Measurements from ENCODE around the gene CTRB1. TPM values are rescaled to one million over a fixed set of nuclear protein-coding genes. Genes with fewer than 3 reads are reported as not detected.

Gene CTRB1
- total RNA-seq, 1 donor from 2014 or later, result not detected

DNA sequence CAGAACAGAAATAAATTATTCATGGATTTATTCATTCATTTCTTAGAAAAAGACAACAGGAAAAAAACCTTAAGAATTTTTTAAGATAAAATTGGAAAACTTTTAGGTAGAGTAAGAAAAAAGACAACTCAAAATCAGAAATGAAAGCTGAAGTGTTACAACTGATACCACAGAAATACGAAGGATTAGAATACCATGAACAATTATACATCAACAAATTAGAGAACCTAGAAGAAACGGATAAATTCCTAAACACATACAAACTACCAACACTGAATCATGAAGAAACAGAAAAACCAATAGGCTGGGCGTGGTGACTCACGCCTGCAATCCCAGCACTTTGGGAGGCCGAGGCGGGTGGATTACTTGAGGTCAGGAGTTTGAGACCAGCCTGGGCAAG lies 39.6 kb upstream of the CTRB1 start:
- Mint-ChIP-seq H3K27ac (ENCODE audit: unreplicated experiment) (no peak overlapping the region), H3K4me1 (ENCODE audit: unreplicated experiment) (no peaks in the 10 kb centered on the region), H3K36me3 (ENCODE audit: low read depth, unreplicated experiment) (peaks cover 10% of the 10 kb centered on the region), H3K27me3 (ENCODE audit: unreplicated experiment) (peaks cover 2% of the 10 kb centered on the region), H3K4me3 (ENCODE audit: unreplicated experiment) (no peak overlapping the region), H3K9me3 (ENCODE audit: unreplicated experiment) (peaks cover 4% of the 10 kb centered on the region)
- TF ChIP-seq, protein P1, sequence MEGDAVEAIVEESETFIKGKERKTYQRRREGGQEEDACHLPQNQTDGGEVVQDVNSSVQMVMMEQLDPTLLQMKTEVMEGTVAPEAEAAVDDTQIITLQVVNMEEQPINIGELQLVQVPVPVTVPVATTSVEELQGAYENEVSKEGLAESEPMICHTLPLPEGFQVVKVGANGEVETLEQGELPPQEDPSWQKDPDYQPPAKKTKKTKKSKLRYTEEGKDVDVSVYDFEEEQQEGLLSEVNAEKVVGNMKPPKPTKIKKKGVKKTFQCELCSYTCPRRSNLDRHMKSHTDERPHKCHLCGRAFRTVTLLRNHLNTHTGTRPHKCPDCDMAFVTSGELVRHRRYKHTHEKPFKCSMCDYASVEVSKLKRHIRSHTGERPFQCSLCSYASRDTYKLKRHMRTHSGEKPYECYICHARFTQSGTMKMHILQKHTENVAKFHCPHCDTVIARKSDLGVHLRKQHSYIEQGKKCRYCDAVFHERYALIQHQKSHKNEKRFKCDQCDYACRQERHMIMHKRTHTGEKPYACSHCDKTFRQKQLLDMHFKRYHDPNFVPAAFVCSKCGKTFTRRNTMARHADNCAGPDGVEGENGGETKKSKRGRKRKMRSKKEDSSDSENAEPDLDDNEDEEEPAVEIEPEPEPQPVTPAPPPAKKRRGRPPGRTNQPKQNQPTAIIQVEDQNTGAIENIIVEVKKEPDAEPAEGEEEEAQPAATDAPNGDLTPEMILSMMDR (IDR thresholded peaks at IDR 0.05; ENCODE audit: unreplicated experiment), result no peak
- no peak for DNase-seq (ENCODE audit: low spot score)

DNA sequence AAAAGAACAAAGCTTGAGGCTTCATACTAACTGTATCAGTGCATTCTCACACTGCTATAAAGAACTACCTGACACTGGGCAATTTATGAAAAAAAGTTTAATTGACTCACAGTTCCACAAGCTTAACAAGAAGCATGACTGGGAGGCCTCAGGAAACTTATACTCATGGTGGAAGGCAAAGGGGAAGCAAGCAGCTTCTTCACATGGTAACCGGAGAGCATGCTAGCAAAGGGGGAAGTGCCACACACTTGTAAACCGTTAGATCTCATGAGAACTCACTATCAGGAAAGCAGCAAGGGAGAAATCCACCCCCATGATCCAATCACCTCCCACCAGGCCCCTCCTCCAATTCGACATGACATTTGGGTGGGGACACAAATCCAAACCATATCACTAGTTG lies 37.2 kb upstream of the CTRB1 start:
- Mint-ChIP-seq H3K9me3 (ENCODE audit: unreplicated experiment) (no peaks in the 10 kb centered on the region), H3K36me3 (ENCODE audit: low read depth, unreplicated experiment) (peaks cover 3% of the 10 kb centered on the region), H3K4me3 (ENCODE audit: unreplicated experiment) (no peak overlapping the region), H3K27me3 (ENCODE audit: unreplicated experiment) (peaks cover 2% of the 10 kb centered on the region), H3K27ac (ENCODE audit: unreplicated experiment) (no peak overlapping the region), H3K4me1 (ENCODE audit: unreplicated experiment) (no peaks in the 10 kb centered on the region)
- TF ChIP-seq, protein P1 (IDR thresholded peaks at IDR 0.05; ENCODE audit: unreplicated experiment), result no peak
- DNase-seq (ENCODE audit: low spot score), result no peak

DNA sequence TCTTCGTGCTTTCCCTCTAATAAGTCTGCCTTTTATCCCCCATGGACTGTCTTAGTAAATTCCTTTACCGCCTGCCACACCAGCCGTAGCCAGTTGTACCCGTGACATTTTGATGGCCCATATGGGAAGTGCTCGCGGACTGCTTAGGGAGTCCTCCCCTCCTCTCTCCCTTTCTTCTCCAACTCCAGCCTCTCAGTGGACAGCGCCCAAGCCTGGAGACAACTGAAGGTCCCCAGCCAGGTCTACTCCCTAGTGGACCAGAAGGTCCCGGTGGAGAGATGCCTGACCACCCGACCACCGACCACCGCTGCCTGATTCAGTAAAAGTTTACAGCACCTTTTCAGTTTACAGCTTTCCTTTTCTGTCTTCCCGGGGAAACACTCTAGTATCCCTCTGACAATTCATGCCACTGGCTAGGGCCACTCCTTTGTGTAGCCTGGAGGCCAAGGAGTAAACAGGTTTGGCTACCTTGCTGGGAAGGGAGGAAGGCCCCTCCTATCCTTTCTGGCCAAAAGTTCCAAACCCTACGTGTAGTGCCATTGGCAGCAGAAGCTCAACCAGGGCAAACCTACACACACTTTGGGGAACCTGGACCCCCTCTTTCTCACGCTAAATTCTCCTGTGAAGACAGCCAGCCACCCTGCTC lies 29.8 kb upstream of the CTRB1 start:
- no peak overlapping the region for H3K27ac Mint-ChIP-seq (ENCODE audit: unreplicated experiment)
- H3K27me3 Mint-ChIP-seq (ENCODE audit: unreplicated experiment), result peaks cover 5% of the 10 kb centered on the region
- no peak overlapping the region for H3K4me3 Mint-ChIP-seq (ENCODE audit: unreplicated experiment)
- DNase-seq (ENCODE audit: low spot score), result no peak
- H3K36me3 Mint-ChIP-seq (ENCODE audit: low read depth, unreplicated experiment), result no peaks in the 10 kb centered on the region
- H3K9me3 Mint-ChIP-seq (ENCODE audit: unreplicated experiment), result no peaks in the 10 kb centered on the region
- no peaks in the 10 kb centered on the region for H3K4me1 Mint-ChIP-seq (ENCODE audit: unreplicated experiment)
- TF ChIP-seq, protein P1 (IDR thresholded peaks at IDR 0.05; ENCODE audit: unreplicated experiment), result no peak

DNA sequence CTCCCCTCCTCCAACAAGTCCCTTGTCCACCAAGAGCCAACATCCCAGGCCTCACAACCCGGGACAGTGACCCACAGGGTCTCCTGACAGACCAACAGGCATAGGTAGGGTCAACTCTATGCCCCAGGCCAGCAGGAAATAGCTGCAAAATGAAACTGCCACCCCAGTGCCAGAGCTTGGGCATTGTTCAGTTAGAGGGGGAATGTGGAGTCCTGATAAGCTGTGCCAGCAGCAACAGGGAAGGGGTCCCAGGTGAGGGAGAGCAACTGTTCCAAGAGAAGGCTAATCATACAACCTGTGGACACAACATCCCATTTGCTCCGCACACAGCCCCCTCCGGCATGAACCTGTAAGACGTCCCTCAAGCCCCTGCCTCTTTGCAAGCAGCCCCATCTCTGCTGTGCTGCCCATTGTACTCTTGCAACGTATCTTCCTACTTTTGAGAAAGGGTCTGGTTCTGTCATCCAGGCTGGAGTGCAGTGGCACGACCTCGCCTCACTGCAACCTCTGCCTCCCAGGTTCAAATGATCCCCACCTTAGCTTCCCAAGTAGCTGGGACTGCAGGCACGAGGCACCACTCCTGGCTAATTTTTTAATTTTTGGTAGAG lies 29.0 kb upstream of the CTRB1 start:
- TF ChIP-seq, protein P1 (IDR thresholded peaks at IDR 0.05; ENCODE audit: unreplicated experiment), result no peak
- H3K4me1 Mint-ChIP-seq (ENCODE audit: unreplicated experiment), result no peaks in the 10 kb centered on the region
- H3K4me3 Mint-ChIP-seq (ENCODE audit: unreplicated experiment), result no peak overlapping the region
- no peak for DNase-seq (ENCODE audit: low spot score)
- H3K9me3 Mint-ChIP-seq (ENCODE audit: unreplicated experiment), result no peaks in the 10 kb centered on the region
- no peak overlapping the region for H3K27ac Mint-ChIP-seq (ENCODE audit: unreplicated experiment)
- peaks cover 5% of the 10 kb centered on the region for H3K27me3 Mint-ChIP-seq (ENCODE audit: unreplicated experiment)
- H3K36me3 Mint-ChIP-seq (ENCODE audit: low read depth, unreplicated experiment), result no peaks in the 10 kb centered on the region

DNA sequence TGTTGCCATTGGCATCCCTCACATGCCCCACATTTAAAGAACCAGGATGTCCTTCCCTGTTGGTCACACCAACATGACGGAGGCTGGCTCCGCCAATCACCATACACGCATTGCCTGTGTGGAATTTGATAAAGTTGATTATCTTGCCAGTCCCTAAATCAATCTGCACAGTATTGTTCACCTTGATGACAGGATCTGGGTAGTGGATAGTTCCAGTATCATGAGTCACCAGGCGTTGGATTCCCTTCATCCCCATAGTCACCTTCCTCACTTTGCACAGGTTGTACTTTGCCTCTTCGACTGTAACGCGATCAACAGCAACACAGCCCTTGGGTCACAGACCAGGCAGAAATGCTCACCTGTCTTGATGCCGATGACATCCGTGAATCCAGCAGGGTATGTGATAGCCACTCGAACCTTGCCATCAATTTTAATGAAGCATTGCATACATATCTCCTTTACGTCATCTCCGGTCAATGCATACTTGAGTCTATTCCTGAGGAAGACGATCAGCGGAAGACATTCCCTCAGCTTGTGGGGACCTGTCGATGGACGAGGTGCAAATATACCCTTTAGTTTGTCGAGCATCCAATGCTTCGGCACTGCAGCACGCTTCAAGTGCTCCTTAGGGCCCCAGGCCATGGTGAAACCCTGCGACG lies 26.1 kb upstream of the CTRB1 start:
- DNase-seq (ENCODE audit: low spot score), result no peak
- H3K4me3 Mint-ChIP-seq (ENCODE audit: unreplicated experiment), result no peak overlapping the region
- H3K27ac Mint-ChIP-seq (ENCODE audit: unreplicated experiment), result no peak overlapping the region
- no peaks in the 10 kb centered on the region for H3K4me1 Mint-ChIP-seq (ENCODE audit: unreplicated experiment)
- no peaks in the 10 kb centered on the region for H3K9me3 Mint-ChIP-seq (ENCODE audit: unreplicated experiment)
- no peaks in the 10 kb centered on the region for H3K36me3 Mint-ChIP-seq (ENCODE audit: low read depth, unreplicated experiment)
- TF ChIP-seq, protein P1 (IDR thresholded peaks at IDR 0.05; ENCODE audit: unreplicated experiment), result no peak
- peaks cover 5% of the 10 kb centered on the region for H3K27me3 Mint-ChIP-seq (ENCODE audit: unreplicated experiment)
